ENCODE results near the gene AFMID.
"Not testable (repeated sequence)": the region's sequence is repeated elsewhere in the genome, so short reads cannot be mapped to it uniquely, and the experiment has no call there.

- not testable (repeated sequence) for TF ChIP-seq CTCF (IDR thresholded peaks at IDR 0.05; ENCODE audit: control extremely low read depth in 1 of 3, insufficient read depth in 1 of 3, low read depth in 1 of 3, low read length in 3 of 3); POLR2A (IDR thresholded peaks at IDR 0.05; ENCODE audit: control extremely low read depth in 1 of 2, low read depth in 2 of 2, low read length in 2 of 2); MAFK (IDR thresholded peaks at IDR 0.05; ENCODE audit: low read depth, low read length)
Observed at GRCh38 chr17:78235022-78235421, 47.9 kb downstream of the AFMID start.

All from H1 (cell line).